Middle frontal gyrus (tissue), 1 donor: ENCODE data around the gene PAQR6.

Experiments
- DNase-seq: peaks from one replicate; pipeline ENCODE4 v3.0.0-alpha.2; 2015; ENCODE audit warnings: low spot score; ENCODE audit errors: extremely low spot score

Gene PAQR6

GRCh38 chr1:156263288-156263655 is 15.4 kb upstream of the PAQR6 start:
- no peak for DNase-seq

GRCh38 chr1:156262461-156263287 is 14.8 kb upstream of the PAQR6 start:
- no peak for DNase-seq

GRCh38 chr1:156260896-156261295 is 13.0 kb upstream of the PAQR6 start:
- DNase-seq = no peak

DNA sequence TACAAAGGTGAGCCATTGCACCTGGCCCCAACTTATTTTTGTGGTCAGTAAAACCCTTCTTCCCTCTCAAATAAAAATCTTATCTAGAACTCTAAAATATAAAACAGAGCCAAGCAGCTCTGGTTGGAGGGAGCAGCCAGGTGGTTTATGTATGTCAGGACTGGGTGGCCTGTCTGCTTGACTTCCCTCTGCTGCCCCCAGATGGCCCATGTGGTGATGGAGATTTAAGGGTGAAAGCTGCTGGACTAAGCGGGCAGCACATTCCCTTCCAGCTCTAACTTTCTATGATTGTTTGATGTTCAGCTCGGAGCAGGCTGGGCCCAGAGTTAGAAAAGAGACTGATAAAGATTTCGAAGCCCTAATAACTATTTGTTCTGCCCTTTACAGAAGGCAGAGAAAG is 11.9 kb upstream of the PAQR6 start:
- DNase-seq = no peak

GRCh38 chr1:156258859-156259258 is 11.0 kb upstream of the PAQR6 start:
- DNase-seq = no peak

DNA sequence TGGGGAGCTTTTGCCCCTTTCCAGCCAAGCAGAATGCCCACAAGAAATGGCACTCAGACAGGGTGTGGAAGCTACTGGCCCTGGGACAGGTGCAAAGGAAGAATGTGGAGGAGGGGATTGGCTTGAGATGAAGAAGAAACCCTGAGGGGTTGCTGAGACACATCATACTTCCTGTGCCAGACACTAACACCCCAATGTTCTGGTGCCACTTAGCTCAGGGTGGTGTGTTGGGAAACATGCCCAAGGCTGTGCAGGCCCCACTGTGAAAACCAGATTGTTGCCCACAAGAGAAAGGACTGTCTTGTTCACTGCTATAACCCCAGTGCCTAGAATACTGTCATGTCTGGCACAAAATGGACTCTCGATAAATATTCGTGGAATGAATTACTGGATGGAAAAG is 9.9 kb upstream of the PAQR6 start:
- DNase-seq = no peak

- no peak for DNase-seq
Observed at GRCh38 chr1:156253634-156254033, 5.8 kb upstream of the PAQR6 start.

DNA sequence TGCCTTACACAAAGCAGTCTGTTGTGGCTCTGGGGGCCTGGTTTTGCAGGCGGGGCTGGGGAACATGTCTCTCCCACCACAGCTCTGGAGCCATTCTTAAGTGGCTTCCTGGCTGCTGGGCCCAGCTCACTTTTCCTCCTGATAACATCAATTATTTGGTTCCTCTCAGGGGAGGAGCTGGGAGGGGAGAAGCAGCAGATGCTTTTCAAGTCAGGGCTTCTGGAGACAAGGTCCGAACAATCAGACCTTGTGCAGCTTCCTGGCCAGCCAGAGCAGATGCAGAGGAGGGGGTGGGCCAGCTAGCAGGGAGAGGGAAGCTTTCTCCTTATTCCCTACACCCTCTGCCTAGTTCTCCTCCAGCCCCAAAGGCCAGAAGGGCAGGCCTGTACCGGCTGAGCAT is 3.7 kb upstream of the PAQR6 start:
- no peak for DNase-seq

GRCh38 chr1:156249593-156249992 is 1.7 kb upstream of the PAQR6 start:
- no peak for DNase-seq

DNA sequence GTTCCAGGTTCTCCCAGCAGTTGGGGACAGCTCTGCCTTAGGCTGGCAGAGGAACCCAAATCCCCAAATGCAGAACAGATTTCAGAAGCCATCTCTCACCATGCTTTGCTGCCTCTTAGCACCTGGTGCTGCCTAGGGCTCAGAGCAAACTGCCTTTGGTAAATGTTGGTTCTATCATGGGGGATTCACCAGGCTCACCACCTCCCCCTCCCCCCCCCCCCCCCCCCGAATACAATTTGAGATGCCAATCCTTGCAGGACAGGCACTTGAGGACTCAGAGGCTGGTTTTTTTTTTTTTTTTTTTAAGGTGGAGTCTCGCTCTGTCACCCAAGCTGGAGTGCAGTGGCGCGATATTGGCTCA is 447 bp upstream of the PAQR6 start:
- no peak for DNase-seq

DNA sequence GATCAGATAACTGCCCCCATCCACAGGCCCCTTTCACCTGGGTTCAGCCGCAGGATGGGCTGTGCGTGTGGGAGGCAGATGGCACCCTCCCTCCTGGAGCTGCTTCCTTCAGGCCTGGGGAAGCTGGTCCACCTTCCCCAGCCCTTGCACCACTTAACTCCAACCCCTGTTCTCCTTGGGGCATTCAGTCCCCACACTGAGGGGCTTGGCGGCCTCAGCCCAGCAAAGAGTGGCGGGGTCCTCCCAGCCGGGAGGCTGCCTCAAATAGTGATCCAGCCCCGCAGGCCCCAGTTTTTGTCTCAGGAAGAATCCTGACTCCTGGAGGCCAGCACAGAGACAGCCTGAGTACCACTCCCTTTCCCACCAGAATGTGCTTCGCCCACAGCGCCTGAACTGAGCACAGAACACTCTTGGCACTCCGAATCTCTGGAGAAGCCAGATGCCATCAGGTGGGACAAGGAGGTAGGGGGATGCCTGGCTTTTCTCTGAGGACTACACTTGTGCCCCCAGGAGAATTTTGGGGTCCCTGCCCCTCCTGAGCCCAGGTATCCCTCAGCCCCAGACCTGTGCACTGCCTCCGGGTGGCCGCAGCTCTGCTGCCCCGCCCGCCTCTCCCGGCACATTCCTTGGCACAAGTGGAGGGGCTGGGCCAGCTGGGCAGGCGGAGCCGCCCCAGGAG is 936 bp downstream of the PAQR6 start:
- no peak for DNase-seq

- DNase-seq = no peak
Observed at GRCh38 chr1:156246241-156246780, 1.5 kb downstream of the PAQR6 start.

- no peak for DNase-seq
Observed at GRCh38 chr1:156245451-156246232, 2.2 kb downstream of the PAQR6 start.

- no peak for DNase-seq
Observed at GRCh38 chr1:156244712-156245111, 3.1 kb downstream of the PAQR6 start.

- DNase-seq = no peak
Observed at GRCh38 chr1:156244126-156244525, 3.7 kb downstream of the PAQR6 start.

- DNase-seq = no peak
Observed at GRCh38 chr1:156242738-156243137, 5.1 kb downstream of the PAQR6 start.

- no peak for DNase-seq
Observed at GRCh38 chr1:156241926-156242325, 5.9 kb downstream of the PAQR6 start, which contains the start of gene BGLAP. Gene BGLAP (plus strand): TSS chr1:156242184. CDS start chr1:156242232, 48 bp downstream.

DNA sequence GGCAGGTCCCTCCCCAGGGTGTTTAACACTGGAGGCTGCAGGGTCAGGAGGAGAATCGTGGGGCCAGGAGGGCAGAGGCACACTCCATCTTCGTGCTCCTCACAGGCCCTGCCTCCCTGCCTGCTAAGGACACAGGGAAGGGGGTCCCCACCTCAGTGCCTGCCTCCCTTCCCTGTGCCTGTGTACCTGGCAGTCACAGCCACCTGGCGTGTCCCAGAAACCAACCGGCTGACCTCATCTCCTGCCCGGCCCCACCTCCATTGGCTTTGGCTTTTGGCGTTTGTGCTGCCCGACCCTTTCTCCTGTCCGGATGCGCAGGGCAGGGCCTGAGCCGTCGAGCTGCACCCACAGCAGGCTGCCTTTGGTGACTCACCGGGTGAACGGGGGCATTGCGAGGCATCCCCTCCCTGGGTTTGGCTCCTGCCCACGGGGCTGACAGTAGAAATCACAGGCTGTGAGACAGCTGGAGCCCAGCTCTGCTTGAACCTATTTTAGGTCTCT is 6.5 kb downstream of the PAQR6 start:
- no peak for DNase-seq

DNA sequence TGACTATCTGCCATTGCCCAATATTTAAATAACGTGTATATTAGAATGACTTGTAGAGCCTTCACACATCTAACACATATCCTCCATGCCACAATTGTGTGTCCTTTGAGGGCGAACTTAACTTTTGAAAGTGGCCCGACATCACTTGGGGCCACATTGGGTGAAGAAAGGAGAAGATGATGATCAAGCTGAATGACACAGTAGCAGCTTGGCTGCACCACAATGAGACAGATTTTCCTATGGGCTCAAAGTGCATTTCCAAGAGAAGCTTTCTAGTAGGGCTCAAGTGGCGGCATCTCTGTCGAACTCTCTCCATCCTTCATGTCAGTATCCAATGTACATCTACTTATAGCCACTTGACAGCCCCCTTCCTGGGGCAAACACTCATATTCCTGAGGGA is 9.6 kb downstream of the PAQR6 start:
- no peak for DNase-seq

DNA sequence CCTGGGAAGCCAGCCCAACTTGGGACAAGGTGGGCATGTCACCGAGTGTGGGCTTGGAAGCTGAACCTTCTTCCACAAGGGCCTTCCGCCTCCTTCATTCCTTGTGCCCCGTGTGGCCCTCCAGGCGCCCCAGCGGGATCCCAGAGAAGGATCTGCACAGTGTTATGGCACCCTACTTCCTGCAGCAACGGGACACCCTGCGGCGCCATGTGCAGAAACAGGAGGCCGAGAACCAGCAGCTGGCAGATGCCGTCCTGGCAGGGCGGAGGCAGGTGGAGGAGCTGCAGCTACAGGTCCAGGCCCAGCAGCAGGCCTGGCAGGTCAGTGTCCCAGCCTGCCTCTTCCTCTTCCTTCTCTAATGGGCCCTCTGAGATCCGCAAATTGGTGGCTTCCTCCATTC is 11.7 kb downstream of the PAQR6 start:
- DNase-seq = no peak

GRCh38 chr1:156233426-156234127 is 14.3 kb downstream of the PAQR6 start:
- no peak for DNase-seq
